Erythroblast (primary cell): ENCODE results near the gene PHLDA2.

ENCODE experiments used
- GATA1 ChIP-seq: IDR thresholded peaks from 2 replicates; pipeline ENCODE4 v1.6.1; 2011; ENCODE audit warnings: low read depth, mild to moderate bottlenecking, control low read depth, low read length, moderate library complexity
- POLR2A ChIP-seq: IDR thresholded peaks from 2 replicates; pipeline ENCODE4 v1.6.1; 2011; ENCODE audit warnings: mild to moderate bottlenecking, low read length

- no peak for TF ChIP-seq POLR2A
- TF ChIP-seq GATA1 = no peak
These were observed 22.3 kb upstream of the PHLDA2 start for GRCh38 chr11:2951231-2952110.
